Thoracic aorta (tissue), 2 donors: ENCODE results near the gene ZNF451. TPM values are rescaled to one million over a fixed set of nuclear protein-coding genes. Genes with fewer than 3 reads are reported as not detected.

ENCODE experiments used
- ATAC-seq: fragments of 150-250 bp; one replicate; pipeline ENCODE4 v1.8.0; 2017; ENCODE audit warnings: low read depth; ENCODE audit not compliant: insufficient number of reproducible peaks, low FRiP score
- DNase-seq: peaks from one replicate; pipeline ENCODE4 v3.0.0-alpha.2; 2020; ENCODE audit warnings: low spot score
- H3K27ac ChIP-seq, 2 donors: fragments of 200-600 bp; sonication (generic); 1 replicate in 1 of 2; 2 replicates in 1 of 2; pipeline ENCODE4 v1.5.1; 2016; ENCODE audit warnings: mild to moderate bottlenecking in 2 of 2, moderate library complexity in 2 of 2
- H3K27me3 ChIP-seq: fragments of 200-600 bp; sonication (generic); replicated peaks from 2 replicates; pipeline ENCODE4 v1.6.0; 2016; ENCODE audit warnings: mild to moderate bottlenecking; ENCODE audit not compliant: insufficient read depth
- H3K36me3 ChIP-seq: fragments of 200-600 bp; sonication (generic); one replicate; pipeline ENCODE4 v1.5.1; 2016
- H3K4me1 ChIP-seq, 2 donors: fragments of 200-600 bp; sonication (generic); 1 replicate in 1 of 2; 2 replicates in 1 of 2; pipeline versions ENCODE4 v1.5.1 to v1.6.0; 2016; ENCODE audit warnings: low read depth in 2 of 2, mild to moderate bottlenecking in 1 of 2; ENCODE audit not compliant: control insufficient read depth in 1 of 2
- H3K4me3 ChIP-seq: fragments of 200-600 bp; sonication (generic); 2 replicates; pipeline ENCODE4 v1.5.1; 2016; ENCODE audit warnings: mild to moderate bottlenecking
- H3K9me3 ChIP-seq: fragments of 200-600 bp; sonication (generic); 2 replicates; pipeline ENCODE4 v1.5.1; 2016
- total RNA-seq, 2 donors: library from RNA; depleted of rRNA; stranded (reverse); fragments of >200 nt; gene quantifications; one replicate each; pipeline versions ENCODE4 v1.1.0 to v1.2.3, GENCODE V29; 2016
- TF ChIP-seq, protein P1 (sequence below): fragments of 200-600 bp; sonication (generic); IDR thresholded peaks from one replicate; pipeline ENCODE4 v1.5.1; 2019; ENCODE audit warnings: antibody characterized with exemption

Gene ZNF451
- total RNA-seq, 2 donors from 2014 or later: 45.6 to 65.0 TPM

DNA sequence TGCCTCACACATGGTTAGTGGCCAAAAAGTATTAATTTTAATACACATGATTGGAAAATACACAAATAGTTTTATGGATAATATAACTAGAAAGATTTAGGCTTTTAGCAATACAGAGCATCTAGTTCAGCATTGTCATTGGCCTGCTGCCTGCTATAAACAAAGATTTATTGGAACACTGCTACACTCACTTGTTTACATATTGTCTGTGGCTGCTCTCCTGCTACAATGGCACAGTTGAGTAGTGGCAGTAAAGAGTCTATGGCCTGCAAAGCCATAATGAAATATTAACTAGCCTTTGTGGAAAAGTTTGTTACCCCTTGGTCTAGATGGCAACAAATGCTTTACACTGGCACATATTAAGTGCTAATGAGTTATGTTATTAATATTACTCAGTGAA lies 37.8 kb downstream of the ZNF451 start:
- Histone ChIP-seq H3K4me3 (no peak overlapping the region), H3K9me3 (no peaks in the 10 kb centered on the region), H3K4me1 (peaks cover 10 to 11% of the 10 kb centered on the region in 2 donors), H3K27me3 (no peaks in the 10 kb centered on the region), H3K27ac (no peak overlapping the region), H3K36me3 (no peaks in the 10 kb centered on the region)
- TF ChIP-seq, protein P1, sequence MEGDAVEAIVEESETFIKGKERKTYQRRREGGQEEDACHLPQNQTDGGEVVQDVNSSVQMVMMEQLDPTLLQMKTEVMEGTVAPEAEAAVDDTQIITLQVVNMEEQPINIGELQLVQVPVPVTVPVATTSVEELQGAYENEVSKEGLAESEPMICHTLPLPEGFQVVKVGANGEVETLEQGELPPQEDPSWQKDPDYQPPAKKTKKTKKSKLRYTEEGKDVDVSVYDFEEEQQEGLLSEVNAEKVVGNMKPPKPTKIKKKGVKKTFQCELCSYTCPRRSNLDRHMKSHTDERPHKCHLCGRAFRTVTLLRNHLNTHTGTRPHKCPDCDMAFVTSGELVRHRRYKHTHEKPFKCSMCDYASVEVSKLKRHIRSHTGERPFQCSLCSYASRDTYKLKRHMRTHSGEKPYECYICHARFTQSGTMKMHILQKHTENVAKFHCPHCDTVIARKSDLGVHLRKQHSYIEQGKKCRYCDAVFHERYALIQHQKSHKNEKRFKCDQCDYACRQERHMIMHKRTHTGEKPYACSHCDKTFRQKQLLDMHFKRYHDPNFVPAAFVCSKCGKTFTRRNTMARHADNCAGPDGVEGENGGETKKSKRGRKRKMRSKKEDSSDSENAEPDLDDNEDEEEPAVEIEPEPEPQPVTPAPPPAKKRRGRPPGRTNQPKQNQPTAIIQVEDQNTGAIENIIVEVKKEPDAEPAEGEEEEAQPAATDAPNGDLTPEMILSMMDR: no peak
- DNase-seq (no peak), ATAC-seq (no peak)

DNA sequence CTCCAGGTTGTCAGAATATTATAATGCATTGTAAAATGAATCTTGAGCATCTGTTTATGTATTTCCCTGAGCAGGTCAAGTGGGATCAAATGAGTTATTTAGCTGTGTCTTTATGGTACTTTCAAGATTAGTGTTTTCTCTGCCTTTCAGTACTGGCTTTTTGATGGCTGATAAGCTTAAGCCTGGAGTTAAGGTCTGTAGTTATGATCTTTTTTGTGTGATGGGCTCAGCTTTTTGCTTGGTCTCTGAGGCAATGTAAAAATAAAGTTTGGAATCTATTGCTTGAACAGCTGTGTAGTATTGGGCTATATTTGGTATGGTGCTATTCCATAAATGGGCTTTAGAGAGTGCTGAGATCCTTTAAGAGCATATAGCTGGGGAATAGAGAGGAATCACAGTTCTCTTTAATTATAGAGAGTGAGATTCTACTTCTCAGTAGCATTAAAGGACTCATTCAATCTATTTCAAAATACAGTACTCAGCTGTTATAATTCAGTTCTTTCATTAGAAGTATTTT lies 40.7 kb downstream of the ZNF451 start:
- Histone ChIP-seq H3K4me3 (no peak overlapping the region), H3K27me3 (no peaks in the 10 kb centered on the region), H3K4me1 (peaks cover 10 to 11% of the 10 kb centered on the region in 2 donors), H3K36me3 (peaks cover 13% of the 10 kb centered on the region), H3K27ac (no peak overlapping the region), H3K9me3 (no peaks in the 10 kb centered on the region)
- ATAC-seq (no peak), DNase-seq (no peak)
- TF ChIP-seq, protein P1: no peak

DNA sequence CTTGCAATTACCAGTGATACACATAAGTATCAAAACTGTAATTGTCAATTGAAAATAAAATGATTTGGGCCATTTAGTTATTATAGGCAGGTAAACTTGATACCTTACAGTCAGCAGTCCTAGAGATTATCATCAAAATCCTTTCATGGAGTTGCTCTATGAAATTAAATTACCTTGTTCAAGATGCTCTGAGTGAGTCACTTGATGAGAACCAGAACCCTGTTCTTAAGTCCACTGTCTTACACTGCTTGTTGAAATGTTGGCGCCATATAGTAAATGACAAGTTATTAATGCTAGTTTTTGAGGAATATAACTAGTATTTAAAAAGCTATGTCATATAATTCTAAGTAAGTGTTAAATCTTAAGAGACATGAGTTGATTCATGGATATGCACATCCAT lies 45.0 kb downstream of the ZNF451 start:
- H3K36me3 ChIP-seq: peaks cover 13% of the 10 kb centered on the region
- ATAC-seq (no peak), DNase-seq (no peak)
- H3K27me3 ChIP-seq: no peaks in the 10 kb centered on the region
- TF ChIP-seq, protein P1: no peak
- no peak overlapping the region for H3K4me3 ChIP-seq
- peaks cover 10 to 11% of the 10 kb centered on the region in 2 donors for H3K4me1 ChIP-seq
- H3K27ac ChIP-seq: no peak overlapping the region
- H3K9me3 ChIP-seq: no peaks in the 10 kb centered on the region

DNA sequence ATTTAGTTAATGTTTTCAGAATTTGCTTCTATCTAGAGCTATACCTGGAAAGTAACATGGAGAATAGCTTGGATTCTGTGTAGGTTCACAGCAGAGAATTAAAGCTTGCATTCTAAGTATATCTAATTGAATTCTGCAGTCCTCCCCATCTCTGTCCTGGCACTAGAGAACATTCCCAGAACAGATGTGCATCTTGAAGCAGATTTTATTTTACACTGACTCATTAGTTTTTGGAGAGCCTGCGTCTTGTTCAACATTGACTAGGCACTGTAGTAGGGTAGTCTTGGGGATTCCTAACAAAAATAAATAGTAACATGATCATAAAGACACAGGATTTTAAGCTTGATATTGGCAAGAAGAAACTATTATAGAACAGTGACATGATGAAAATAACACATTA lies 45.9 kb downstream of the ZNF451 start:
- ATAC-seq: no peak
- no peaks in the 10 kb centered on the region for H3K9me3 ChIP-seq
- no peak for DNase-seq
- H3K4me1 ChIP-seq: peaks cover 5% of the 10 kb centered on the region in 2 donors
- H3K27ac ChIP-seq: no peak overlapping the region
- H3K27me3 ChIP-seq: no peaks in the 10 kb centered on the region
- H3K36me3 ChIP-seq: peaks cover 13% of the 10 kb centered on the region
- H3K4me3 ChIP-seq: no peak overlapping the region
- TF ChIP-seq, protein P1: no peak

DNA sequence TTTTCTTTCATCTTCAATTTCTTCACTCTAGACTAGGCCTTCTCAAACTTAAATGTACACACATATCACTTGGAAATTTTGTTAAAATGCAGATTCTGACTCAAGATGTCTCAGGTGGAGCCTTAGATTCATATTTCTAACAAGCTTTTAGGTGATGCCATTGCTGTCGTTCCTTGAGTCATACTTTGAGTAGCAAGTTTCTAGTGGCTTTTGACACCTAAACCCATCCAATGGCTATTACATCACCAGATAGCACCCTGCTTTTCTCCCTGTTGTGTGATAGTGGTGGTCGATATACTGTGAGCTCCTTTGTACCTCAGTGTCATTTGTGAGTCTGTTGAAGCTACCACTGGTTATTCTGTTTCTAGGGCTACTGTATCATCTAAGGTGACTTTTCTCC lies 47.4 kb downstream of the ZNF451 start:
- no peaks in the 10 kb centered on the region for H3K9me3 ChIP-seq
- H3K36me3 ChIP-seq: peaks cover 16% of the 10 kb centered on the region
- DNase-seq (no peak), ATAC-seq (no peak)
- no peak overlapping the region for H3K4me3 ChIP-seq
- H3K27ac ChIP-seq: no peak overlapping the region
- TF ChIP-seq, protein P1: no peak
- no peaks in the 10 kb centered on the region for H3K27me3 ChIP-seq
- H3K4me1 ChIP-seq: no peaks in the 10 kb centered on the region
